Amygdala (tissue), 56 donors: ENCODE results near the gene ZNF208.
"Not testable (repeated sequence)": the region's sequence is repeated elsewhere in the genome, so short reads cannot be mapped to it uniquely, and the experiment has no call there.

Source experiments
- DNase-seq, 56 donors: peaks; one replicate each; lab custom pipeline; 2025; lab: John Stamatoyannopoulos, UW

Gene ZNF208

GRCh38 chr19:22010437-22011143 lies at the start of gene ZNF208:
Gene ZNF208, minus strand, starts transcription at chr19:22010943. Its CDS starts 149 bp downstream, at chr19:22010794.
- DNase-seq, result peak in 29 of 56 donors; percentile 0 to 66 (median 12)

- DNase-seq, result peak in 5 of 56 donors; percentile 10 to 30 (median 22)
Measured at GRCh38 chr19:22052644-22053013, 41.9 kb upstream of the ZNF208 start.

GRCh38 chr19:22041151-22041550 lies 30.4 kb upstream of the ZNF208 start:
- not testable (repeated sequence) for DNase-seq

GRCh38 chr19:22030680-22031079 lies 19.9 kb upstream of the ZNF208 start:
- no peak for DNase-seq

- DNase-seq, result no peak
Measured at GRCh38 chr19:22026687-22027086, 15.9 kb upstream of the ZNF208 start.

GRCh38 chr19:22025539-22025938 lies 14.8 kb upstream of the ZNF208 start:
- DNase-seq, result not testable (repeated sequence)

- DNase-seq, result no peak
Measured at GRCh38 chr19:21970466-21970865, 40.3 kb downstream of the ZNF208 start.

- DNase-seq, result no peak
Measured at GRCh38 chr19:21947775-21948174, 63.0 kb downstream of the ZNF208 start.

GRCh38 chr19:21940684-21941083 lies 70.1 kb downstream of the ZNF208 start:
- DNase-seq, result peak in 1 of 56 donors; percentile 0

- no peak for DNase-seq
Measured at GRCh38 chr19:21934593-21934992, 76.2 kb downstream of the ZNF208 start.

- no peak for DNase-seq
Measured at GRCh38 chr19:21934131-21934530, 76.6 kb downstream of the ZNF208 start.

- DNase-seq, result no peak
Measured at GRCh38 chr19:21922276-21922675, 88.5 kb downstream of the ZNF208 start.

GRCh38 chr19:21921691-21922180 lies 89.0 kb downstream of the ZNF208 start:
- no peak for DNase-seq

GRCh38 chr19:21915411-21915810 lies 95.3 kb downstream of the ZNF208 start:
- no peak for DNase-seq

- no peak for DNase-seq
Measured at GRCh38 chr19:21912654-21913053, 98.1 kb downstream of the ZNF208 start.

GRCh38 chr19:21910318-21910717 lies 100.4 kb downstream of the ZNF208 start:
- no peak for DNase-seq

- DNase-seq, result no peak
Measured at GRCh38 chr19:21908066-21908465, 102.7 kb downstream of the ZNF208 start.

GRCh38 chr19:21907516-21907915 lies 103.2 kb downstream of the ZNF208 start:
- no peak for DNase-seq

GRCh38 chr19:21902571-21902970 lies 108.2 kb downstream of the ZNF208 start:
- no peak for DNase-seq

- DNase-seq, result no peak
Measured at GRCh38 chr19:21901861-21902260, 108.9 kb downstream of the ZNF208 start.

- no peak for DNase-seq
Measured at GRCh38 chr19:21900401-21900800, 110.3 kb downstream of the ZNF208 start.

GRCh38 chr19:21891086-21891485 lies 119.7 kb downstream of the ZNF208 start:
- DNase-seq, result no peak
